Prostate gland (tissue), 2 donors: Measurements from ENCODE around the gene PPM1F. TPM values are rescaled to one million over a fixed set of nuclear protein-coding genes. Genes with fewer than 3 reads are reported as not detected.

ENCODE experiments used
- DNase-seq: peaks from one replicate; pipeline ENCODE4 v3.0.0-alpha.2; 2019; ENCODE audit warnings: low spot score
- H3K27ac ChIP-seq, 2 donors: fragments of 200-600 bp; sonication (generic); 2 replicates each; pipeline ENCODE4 v1.5.1; 2017 to 2019
- H3K27me3 ChIP-seq: fragments of 200-600 bp; sonication (generic); replicated peaks from 2 replicates; pipeline ENCODE4 v1.5.1; 2019; ENCODE audit not compliant: insufficient read depth
- H3K36me3 ChIP-seq, 2 donors: fragments of 200-600 bp; sonication (generic); 1 replicate in 1 of 2; 2 replicates in 1 of 2; pipeline versions ENCODE4 v1.5.1 to v1.8.1; 2017 to 2019
- H3K4me1 ChIP-seq: fragments of 200-600 bp; sonication (generic); replicated peaks from 2 replicates; pipeline ENCODE4 v1.5.1; 2019
- H3K4me3 ChIP-seq, 2 donors: fragments of 200-600 bp; sonication (generic); 2 replicates each; pipeline ENCODE4 v1.5.1; 2017 to 2019
- H3K9me3 ChIP-seq: fragments of 200-600 bp; sonication (generic); 2 replicates; pipeline ENCODE4 v1.5.1; 2017
- CTCF ChIP-seq, 4 experiments: fragments of 200-600 bp in 2 of 4; fragments of 450-650 bp in 2 of 4; sonication (generic) in 2 of 4; IDR thresholded peaks; 1 replicate in 3 of 4; 2 replicates in 1 of 4; pipeline ENCODE4 v1.5.1; 2016 to 2019; ENCODE audit warnings: antibody characterized with exemption in 4 of 4, mild to moderate bottlenecking in 2 of 4, moderate library complexity in 2 of 4
- POLR2A ChIP-seq: fragments of 450-650 bp; IDR thresholded peaks from one replicate; pipeline ENCODE4 v1.6.1; 2016; ENCODE audit warnings: antibody characterized with exemption, mild to moderate bottlenecking
- POLR2AphosphoS5 ChIP-seq: sonication (generic); formaldehyde crosslinking; IDR thresholded peaks from one replicate; pipeline ENCODE4 v1.6.1; 2017; ENCODE audit warnings: antibody characterized with exemption
- WGBS: methylation state at CpG from one replicate; pipeline ENCODE4 v1.1.5; 2018; 5-methylcytosine and 5-hydroxymethylcytosine counted together
- intact Hi-C: fragments of 100-400 bp; cut with DNase I; formaldehyde crosslinking; loops from one replicate; pipeline ENCODE4 v1.14.2; 2022
- total RNA-seq, 2 donors: library from RNA; depleted of rRNA; stranded (reverse); fragments of >200 nt; gene quantifications; one replicate each; pipeline ENCODE4 v1.1.0, GENCODE V29; 2016

PPM1F gene
- total RNA-seq, 2 donors from 2014 or later, result 16.8 to 31.6 TPM

- H3K27me3 ChIP-seq, result no peaks in the 10 kb centered on the region
- H3K4me3 ChIP-seq, result peak overlapping the region; percentile 51 to 60
- DNase-seq, result no peak
- intact Hi-C loops, result loop anchor here (1.0 kb wide), 1 partner anchor 224 kb away; no protein-coding TSS in a partner anchor
- peaks cover 0 to 7% of the 10 kb centered on the region in 2 donors for H3K36me3 ChIP-seq
- WGBS, result 5% methylated on average over 8 of the region's 8 CpGs
- peaks cover 16% of the 10 kb centered on the region for H3K4me1 ChIP-seq
- TF ChIP-seq POLR2AphosphoS5, result no peak
- TF ChIP-seq POLR2A, result no peak
- no peak for TF ChIP-seq CTCF (IDR thresholded peaks at IDR 0.05)
- no peaks in the 10 kb centered on the region for H3K9me3 ChIP-seq
- H3K27ac ChIP-seq, result peak overlapping the region; percentile 90
Observed at GRCh38 chr22:21937821-21938070, 14.9 kb downstream of the PPM1F start.

GRCh38 chr22:21937041-21937820, 15.4 kb downstream of the PPM1F start:
- Histone ChIP-seq H3K36me3 (peaks cover 0 to 9% of the 10 kb centered on the region in 2 donors), H3K4me3 (peak overlapping the region; percentile 51 to 60), H3K4me1 (peaks cover 16% of the 10 kb centered on the region), H3K27ac (peak overlapping the region; percentile 90), H3K27me3 (no peaks in the 10 kb centered on the region), H3K9me3 (no peaks in the 10 kb centered on the region)
- no peak for DNase-seq
- intact Hi-C loops, result no loop called here
- WGBS, result 49% methylated on average over 20 of the region's 20 CpGs
- TF ChIP-seq POLR2A, result no peak

- no peak for TF ChIP-seq POLR2AphosphoS5
- no peak for TF ChIP-seq POLR2A
- TF ChIP-seq CTCF (IDR thresholded peaks at IDR 0.05), result no peak
- no peak for DNase-seq
- Histone ChIP-seq H3K9me3 (no peaks in the 10 kb centered on the region), H3K36me3 (peaks cover 0 to 9% of the 10 kb centered on the region in 2 donors), H3K4me3 (no peak overlapping the region), H3K4me1 (peaks cover 16% of the 10 kb centered on the region), H3K27me3 (no peaks in the 10 kb centered on the region), H3K27ac (peak overlapping the region in 1 of 2 donors; percentile 90)
- intact Hi-C loops, result no loop called here
- 86% methylated on average over 15 of the region's 15 CpGs for WGBS
Observed at GRCh38 chr22:21936151-21936775, 16.4 kb downstream of the PPM1F start.

GRCh38 chr22:21933910-21934309, 18.7 kb downstream of the PPM1F start:
- Histone ChIP-seq H3K27me3 (no peaks in the 10 kb centered on the region), H3K27ac (no peak overlapping the region), H3K4me3 (no peak overlapping the region), H3K4me1 (peaks cover 11% of the 10 kb centered on the region), H3K9me3 (no peaks in the 10 kb centered on the region), H3K36me3 (peaks cover 9 to 15% of the 10 kb centered on the region in 2 donors)
- 92% methylated on average over 19 of the region's 19 CpGs for WGBS
- intact Hi-C loops, result no loop called here
- TF ChIP-seq CTCF (IDR thresholded peaks at IDR 0.05) (no peak), POLR2AphosphoS5 (no peak), POLR2A (no peak)
- no peak for DNase-seq

GRCh38 chr22:21933413-21933812, 19.2 kb downstream of the PPM1F start:
- Histone ChIP-seq H3K4me1 (peaks cover 11% of the 10 kb centered on the region), H3K27me3 (no peaks in the 10 kb centered on the region), H3K9me3 (no peaks in the 10 kb centered on the region), H3K4me3 (no peak overlapping the region), H3K36me3 (peaks cover 9 to 17% of the 10 kb centered on the region in 2 donors), H3K27ac (no peak overlapping the region)
- TF ChIP-seq POLR2AphosphoS5 (no peak), POLR2A (no peak), CTCF (IDR thresholded peaks at IDR 0.05) (no peak)
- intact Hi-C loops, result no loop called here
- DNase-seq, result no peak
- 96% methylated on average over 23 of the region's 23 CpGs for WGBS
